ENCODE measurements around the gene LRP8.

Gene LRP8

GRCh38 chr1:53304527-53304926 is 23.3 kb downstream of the LRP8 start:
- DNase-seq (ENCODE audit: low spot score): no peak

GRCh38 chr1:53303726-53304515 is 23.9 kb downstream of the LRP8 start:
- no peak for DNase-seq (ENCODE audit: low spot score)

- DNase-seq (ENCODE audit: low spot score): no peak
Observed at GRCh38 chr1:53303243-53303642, 24.6 kb downstream of the LRP8 start.

- no peak for DNase-seq (ENCODE audit: low spot score)
Observed at GRCh38 chr1:53299233-53299632, 28.6 kb downstream of the LRP8 start.

- no peak for DNase-seq (ENCODE audit: low spot score)
Observed at GRCh38 chr1:53298045-53298637, 29.7 kb downstream of the LRP8 start.

GRCh38 chr1:53297195-53297594 is 30.7 kb downstream of the LRP8 start:
- DNase-seq (ENCODE audit: low spot score): no peak

GRCh38 chr1:53296117-53296749 is 31.6 kb downstream of the LRP8 start:
- no peak for DNase-seq (ENCODE audit: low spot score)

- no peak for DNase-seq (ENCODE audit: low spot score)
Observed at GRCh38 chr1:53295726-53296116, 32.1 kb downstream of the LRP8 start.

GRCh38 chr1:53295295-53295694 is 32.6 kb downstream of the LRP8 start:
- DNase-seq (ENCODE audit: low spot score): no peak

- DNase-seq (ENCODE audit: low spot score): no peak
Observed at GRCh38 chr1:53294567-53294966, 33.3 kb downstream of the LRP8 start.

GRCh38 chr1:53294061-53294460 is 33.8 kb downstream of the LRP8 start:
- no peak for DNase-seq (ENCODE audit: low spot score)

- no peak for DNase-seq (ENCODE audit: low spot score)
Observed at GRCh38 chr1:53293123-53293522, 34.7 kb downstream of the LRP8 start.

GRCh38 chr1:53292690-53293089 is 35.2 kb downstream of the LRP8 start:
- DNase-seq (ENCODE audit: low spot score): no peak

- no peak for DNase-seq (ENCODE audit: low spot score)
Observed at GRCh38 chr1:53291574-53291973, 36.3 kb downstream of the LRP8 start.

- DNase-seq (ENCODE audit: low spot score): no peak
Observed at GRCh38 chr1:53288790-53289429, 39.0 kb downstream of the LRP8 start.

GRCh38 chr1:53288002-53288789 is 39.7 kb downstream of the LRP8 start:
- no peak for DNase-seq (ENCODE audit: low spot score)

- no peak for DNase-seq (ENCODE audit: low spot score)
Observed at GRCh38 chr1:53286955-53287354, 40.9 kb downstream of the LRP8 start.

GRCh38 chr1:53285969-53286760 is 41.7 kb downstream of the LRP8 start:
- no peak for DNase-seq (ENCODE audit: low spot score)

- DNase-seq (ENCODE audit: low spot score): no peak
Observed at GRCh38 chr1:53285546-53285945, 42.3 kb downstream of the LRP8 start.

GRCh38 chr1:53284224-53285020 is 43.4 kb downstream of the LRP8 start:
- no peak for DNase-seq (ENCODE audit: low spot score)
